ENCODE measurements around the gene AKR1B15. TPM values are rescaled to one million over a fixed set of nuclear protein-coding genes. Genes with fewer than 3 reads are reported as not detected.
"Not testable (repeated sequence)": the region's sequence is repeated elsewhere in the genome, so short reads cannot be mapped to it uniquely, and the experiment has no call there.

AKR1B15 gene
- total RNA-seq, 4 donors from 2014 or later = 1.9 TPM; not detected in 3

- no peaks in the 10 kb centered on the region for H3K4me1 ChIP-seq
- H3K27me3 ChIP-seq = no peaks in the 10 kb centered on the region
- no peak for TF ChIP-seq POLR2A (IDR thresholded peaks at IDR 0.05)
- no peak for TF ChIP-seq CTCF (IDR thresholded peaks at IDR 0.05)
- H3K4me3 ChIP-seq = no peak overlapping the region
- H3K27ac ChIP-seq = no peak overlapping the region
- H3K9me3 ChIP-seq = no peaks in the 10 kb centered on the region
- H3K36me3 ChIP-seq = peaks cover 0 to 17% (median 0%) of the 10 kb centered on the region in 3 donors
- DNase-seq = no peak
Observed at GRCh38 chr7:134539380-134540004, 9.4 kb upstream of the AKR1B15 start.

GRCh38 chr7:134541501-134542194 lies 7.3 kb upstream of the AKR1B15 start:
- not testable (repeated sequence) for H3K4me3 ChIP-seq, H3K9me3 ChIP-seq, H3K27me3 ChIP-seq, H3K4me1 ChIP-seq, DNase-seq, H3K27ac ChIP-seq
- H3K36me3 ChIP-seq = peaks cover 0 to 11% (median 0%) of the 10 kb centered on the region in 3 donors

GRCh38 chr7:134542195-134542771 lies 6.6 kb upstream of the AKR1B15 start:
- Histone ChIP-seq H3K27me3 (no peaks in the 10 kb centered on the region), H3K4me1 (no peaks in the 10 kb centered on the region), H3K36me3 (peaks cover 0 to 10% (median 0%) of the 10 kb centered on the region in 3 donors), H3K27ac (no peak overlapping the region), H3K4me3 (no peak overlapping the region), H3K9me3 (no peaks in the 10 kb centered on the region)
- no peak for TF ChIP-seq CTCF (IDR thresholded peaks at IDR 0.05)
- TF ChIP-seq POLR2A (IDR thresholded peaks at IDR 0.05) = no peak
- DNase-seq = no peak

- no peak for TF ChIP-seq POLR2A (IDR thresholded peaks at IDR 0.05)
- TF ChIP-seq CTCF (IDR thresholded peaks at IDR 0.05) = no peak
- no peak for DNase-seq
- no peaks in the 10 kb centered on the region for H3K9me3 ChIP-seq
- no peak overlapping the region for H3K27ac ChIP-seq
- no peaks in the 10 kb centered on the region for H3K4me1 ChIP-seq
- H3K36me3 ChIP-seq = no peaks in the 10 kb centered on the region
- H3K4me3 ChIP-seq = no peak overlapping the region
- H3K27me3 ChIP-seq = no peaks in the 10 kb centered on the region
Observed at GRCh38 chr7:134545380-134545779, 3.5 kb upstream of the AKR1B15 start.

- no peaks in the 10 kb centered on the region for H3K36me3 ChIP-seq
- H3K27me3 ChIP-seq = no peaks in the 10 kb centered on the region
- no peak for DNase-seq
- H3K27ac ChIP-seq = no peak overlapping the region
- no peaks in the 10 kb centered on the region for H3K9me3 ChIP-seq
- H3K4me1 ChIP-seq = no peaks in the 10 kb centered on the region
- TF ChIP-seq CTCF (IDR thresholded peaks at IDR 0.05) = no peak
- TF ChIP-seq POLR2A (IDR thresholded peaks at IDR 0.05) = no peak
- no peak overlapping the region for H3K4me3 ChIP-seq
Observed at GRCh38 chr7:134545918-134546317, 3.0 kb upstream of the AKR1B15 start.

GRCh38 chr7:134546955-134547354 lies 2.0 kb upstream of the AKR1B15 start:
- no peaks in the 10 kb centered on the region for H3K4me1 ChIP-seq
- H3K27me3 ChIP-seq = no peaks in the 10 kb centered on the region
- no peak overlapping the region for H3K27ac ChIP-seq
- no peaks in the 10 kb centered on the region for H3K36me3 ChIP-seq
- no peak overlapping the region for H3K4me3 ChIP-seq
- no peak for DNase-seq
- no peak for TF ChIP-seq POLR2A (IDR thresholded peaks at IDR 0.05)
- TF ChIP-seq CTCF (IDR thresholded peaks at IDR 0.05) = no peak
- H3K9me3 ChIP-seq = no peaks in the 10 kb centered on the region

Data from Peyer's patch (tissue), 4 donors.